Parathyroid adenoma (tissue), 2 donors: Measurements from ENCODE around the gene AGPAT4.
"Not testable (repeated sequence)": the region's sequence is repeated elsewhere in the genome, so short reads cannot be mapped to it uniquely, and the experiment has no call there.

Source experiments
- H2AFZ ChIP-seq: fragments of 300-600 bp; sonication (generic); one replicate; pipeline ENCODE4 v1.7.0; 2017; ENCODE audit warnings: antibody characterized with exemption, mild to moderate bottlenecking
- H3K27ac ChIP-seq: fragments of 300-600 bp; sonication (generic); one replicate; pipeline ENCODE4 v1.7.0; 2017
- H3K27me3 ChIP-seq: fragments of 300-600 bp; sonication (generic); one replicate; pipeline ENCODE4 v1.7.0; 2017; ENCODE audit warnings: low read length; ENCODE audit not compliant: control insufficient read depth, insufficient read depth
- H3K36me3 ChIP-seq: fragments of 300-600 bp; sonication (generic); one replicate; pipeline ENCODE4 v1.7.0; 2017; ENCODE audit warnings: low read length; ENCODE audit not compliant: control insufficient read depth, insufficient read depth
- H3K4me1 ChIP-seq: fragments of 300-600 bp; sonication (generic); one replicate; pipeline ENCODE4 v1.7.0; 2017; ENCODE audit warnings: control low read depth
- H3K4me2 ChIP-seq: fragments of 300-600 bp; sonication (generic); one replicate; pipeline ENCODE4 v1.7.0; 2017; ENCODE audit warnings: low read length
- H3K4me3 ChIP-seq: fragments of 300-600 bp; sonication (generic); one replicate; pipeline ENCODE4 v1.7.0; 2017; ENCODE audit warnings: low read depth, low read length
- H3K79me2 ChIP-seq: fragments of 300-600 bp; sonication (generic); one replicate; pipeline ENCODE4 v1.7.0; 2017; ENCODE audit warnings: control low read depth
- H3K9ac ChIP-seq: fragments of 300-600 bp; sonication (generic); one replicate; pipeline ENCODE4 v1.7.0; 2017; ENCODE audit warnings: mild to moderate bottlenecking
- H3K9me3 ChIP-seq: fragments of 300-600 bp; sonication (generic); one replicate; pipeline ENCODE4 v1.7.0; 2017; ENCODE audit warnings: low read length; ENCODE audit not compliant: control insufficient read depth
- TF ChIP-seq, protein P1 (sequence below): fragments of 300-600 bp; sonication (generic); IDR thresholded peaks from one replicate; pipeline ENCODE4 v1.7.0; 2017; ENCODE audit warnings: antibody characterized with exemption, mild to moderate bottlenecking
- donor health status: primary hyperparathyroidism.

AGPAT4 gene

DNA sequence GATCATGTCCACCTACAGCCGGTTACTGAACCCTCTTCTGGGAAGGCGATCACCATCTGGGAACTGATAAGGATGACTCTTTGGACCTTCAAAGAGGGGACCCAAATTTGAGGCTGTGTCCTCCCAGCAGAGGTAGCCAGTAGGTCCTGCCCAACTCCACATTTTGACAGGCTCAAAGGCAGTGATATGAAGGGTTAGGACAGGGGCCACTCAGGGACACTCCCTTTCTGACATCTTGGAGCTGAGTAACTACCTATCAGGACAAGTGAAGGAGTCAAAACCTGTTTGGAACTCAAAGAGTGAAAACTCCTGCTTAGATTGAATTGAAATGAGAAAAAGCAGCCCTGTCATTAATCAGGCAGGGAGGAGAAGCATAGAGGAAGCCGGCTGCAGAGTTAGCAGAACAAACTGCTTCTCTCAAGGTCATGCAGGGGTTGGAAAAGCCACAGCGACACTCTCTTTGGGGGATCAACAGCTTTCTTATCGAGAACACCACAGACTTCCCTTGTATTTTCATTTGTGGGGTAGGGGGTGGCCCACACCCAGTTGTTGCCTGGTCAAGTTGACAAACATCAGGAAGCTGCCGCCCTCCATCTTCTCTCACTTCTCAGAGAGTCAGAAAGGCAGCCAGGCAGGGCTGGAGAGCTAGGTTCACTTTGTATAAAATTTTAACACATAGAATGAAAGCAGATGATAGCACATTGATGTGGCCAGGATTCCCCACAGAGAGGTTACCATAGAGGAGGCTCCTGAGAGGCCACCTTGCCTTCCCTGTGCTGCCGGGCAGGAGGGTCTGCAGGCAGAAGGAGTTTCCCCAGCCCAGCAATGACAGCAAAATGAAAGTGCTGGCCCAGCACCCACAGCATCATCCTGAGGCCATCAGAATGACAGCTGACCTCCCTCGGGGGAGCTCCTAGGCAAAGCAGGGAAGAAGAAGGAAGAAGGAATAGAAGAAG is 47.6 kb downstream of the AGPAT4 start:
- H3K9me3 ChIP-seq: no peaks in the 10 kb centered on the region
- H2AFZ ChIP-seq: no peak overlapping the region
- TF ChIP-seq, protein P1, sequence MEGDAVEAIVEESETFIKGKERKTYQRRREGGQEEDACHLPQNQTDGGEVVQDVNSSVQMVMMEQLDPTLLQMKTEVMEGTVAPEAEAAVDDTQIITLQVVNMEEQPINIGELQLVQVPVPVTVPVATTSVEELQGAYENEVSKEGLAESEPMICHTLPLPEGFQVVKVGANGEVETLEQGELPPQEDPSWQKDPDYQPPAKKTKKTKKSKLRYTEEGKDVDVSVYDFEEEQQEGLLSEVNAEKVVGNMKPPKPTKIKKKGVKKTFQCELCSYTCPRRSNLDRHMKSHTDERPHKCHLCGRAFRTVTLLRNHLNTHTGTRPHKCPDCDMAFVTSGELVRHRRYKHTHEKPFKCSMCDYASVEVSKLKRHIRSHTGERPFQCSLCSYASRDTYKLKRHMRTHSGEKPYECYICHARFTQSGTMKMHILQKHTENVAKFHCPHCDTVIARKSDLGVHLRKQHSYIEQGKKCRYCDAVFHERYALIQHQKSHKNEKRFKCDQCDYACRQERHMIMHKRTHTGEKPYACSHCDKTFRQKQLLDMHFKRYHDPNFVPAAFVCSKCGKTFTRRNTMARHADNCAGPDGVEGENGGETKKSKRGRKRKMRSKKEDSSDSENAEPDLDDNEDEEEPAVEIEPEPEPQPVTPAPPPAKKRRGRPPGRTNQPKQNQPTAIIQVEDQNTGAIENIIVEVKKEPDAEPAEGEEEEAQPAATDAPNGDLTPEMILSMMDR: no peak
- H3K79me2 ChIP-seq: no peaks in the 10 kb centered on the region
- no peak overlapping the region for H3K4me2 ChIP-seq
- H3K27me3 ChIP-seq: no peaks in the 10 kb centered on the region
- H3K4me3 ChIP-seq: no peak overlapping the region
- no peaks in the 10 kb centered on the region for H3K4me1 ChIP-seq
- H3K9ac ChIP-seq: no peak overlapping the region
- H3K36me3 ChIP-seq: no peaks in the 10 kb centered on the region
- H3K27ac ChIP-seq: no peak overlapping the region

DNA sequence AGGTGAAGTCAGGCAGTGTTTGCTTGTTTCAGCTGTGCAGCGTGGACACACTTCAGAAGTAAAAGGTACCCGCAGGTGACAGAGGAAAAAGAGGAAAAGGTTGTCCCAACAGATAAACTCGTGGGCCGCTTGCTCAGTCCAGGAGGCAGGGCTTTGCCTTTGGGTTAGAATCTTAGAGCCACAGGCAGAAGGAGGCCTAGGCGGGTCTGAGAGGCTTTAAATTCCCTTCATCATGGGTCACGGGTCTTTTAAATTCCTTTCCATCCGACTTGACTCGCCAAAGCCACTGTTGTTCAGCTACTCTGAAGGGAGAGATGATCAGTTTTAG is 48.2 kb downstream of the AGPAT4 start:
- no peak overlapping the region for H3K9ac ChIP-seq
- no peaks in the 10 kb centered on the region for H3K36me3 ChIP-seq
- no peaks in the 10 kb centered on the region for H3K27me3 ChIP-seq
- H3K4me3 ChIP-seq: no peak overlapping the region
- no peak overlapping the region for H2AFZ ChIP-seq
- no peaks in the 10 kb centered on the region for H3K79me2 ChIP-seq
- H3K27ac ChIP-seq: no peak overlapping the region
- no peaks in the 10 kb centered on the region for H3K4me1 ChIP-seq
- H3K4me2 ChIP-seq: no peak overlapping the region
- TF ChIP-seq, protein P1: no peak
- no peaks in the 10 kb centered on the region for H3K9me3 ChIP-seq

DNA sequence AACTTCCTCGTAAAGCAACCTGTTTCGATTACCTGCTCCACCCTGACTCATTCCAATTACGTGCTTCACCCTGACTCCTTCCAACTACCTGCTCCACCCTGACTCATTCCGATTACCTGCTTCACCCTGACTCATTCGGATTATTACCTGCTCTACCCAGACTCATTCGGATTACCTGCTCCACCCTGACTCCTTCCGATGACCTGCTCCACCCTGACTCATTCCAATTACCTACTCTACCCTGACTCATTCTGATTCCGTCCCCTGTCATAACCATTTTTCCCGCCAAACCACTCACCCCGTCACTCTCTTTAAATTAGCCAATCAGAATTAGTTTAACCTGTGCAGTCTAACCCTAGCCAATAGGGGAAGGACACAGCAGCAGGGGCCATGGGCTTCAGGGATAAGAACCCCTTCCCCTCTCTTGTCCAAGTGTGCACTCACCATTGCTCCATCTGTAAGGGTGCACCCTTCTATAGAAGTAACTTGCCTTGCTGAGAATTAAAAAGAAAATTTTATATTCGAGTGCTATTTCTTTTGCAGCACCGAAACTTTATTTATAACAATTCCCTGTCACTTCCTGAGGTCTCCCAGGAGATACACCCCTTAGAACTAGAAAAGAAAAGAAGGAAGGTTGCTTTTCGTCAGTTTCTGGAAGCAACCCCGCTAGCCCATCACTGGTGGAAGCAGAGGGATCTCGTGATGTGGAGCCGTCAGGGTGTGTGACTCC is 48.7 kb downstream of the AGPAT4 start:
- not testable (repeated sequence) for H3K79me2 ChIP-seq, H3K36me3 ChIP-seq, H3K27ac ChIP-seq, H3K4me3 ChIP-seq, H3K27me3 ChIP-seq, H2AFZ ChIP-seq, H3K4me2 ChIP-seq, H3K9me3 ChIP-seq, H3K9ac ChIP-seq, H3K4me1 ChIP-seq

DNA sequence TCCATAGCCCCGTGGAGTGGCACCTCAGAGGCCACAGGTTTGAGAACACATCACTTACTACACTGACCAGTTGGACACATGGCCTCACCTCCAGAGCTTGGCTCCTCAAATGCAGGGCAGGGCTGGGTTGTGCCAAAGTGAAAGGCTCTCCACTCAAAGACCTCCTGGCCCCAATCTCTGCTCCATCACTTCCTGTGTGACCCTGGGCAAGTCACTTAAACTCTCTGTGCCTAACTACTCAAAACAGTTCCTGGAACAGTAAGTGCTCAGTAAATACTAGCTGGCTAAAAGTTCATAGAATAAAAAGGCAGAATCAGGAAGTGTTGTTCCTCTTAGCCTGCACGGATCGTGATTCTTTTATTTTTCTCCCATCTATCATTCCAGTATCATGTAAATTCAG is 50.2 kb downstream of the AGPAT4 start:
- H3K79me2 ChIP-seq: no peaks in the 10 kb centered on the region
- TF ChIP-seq, protein P1: no peak

DNA sequence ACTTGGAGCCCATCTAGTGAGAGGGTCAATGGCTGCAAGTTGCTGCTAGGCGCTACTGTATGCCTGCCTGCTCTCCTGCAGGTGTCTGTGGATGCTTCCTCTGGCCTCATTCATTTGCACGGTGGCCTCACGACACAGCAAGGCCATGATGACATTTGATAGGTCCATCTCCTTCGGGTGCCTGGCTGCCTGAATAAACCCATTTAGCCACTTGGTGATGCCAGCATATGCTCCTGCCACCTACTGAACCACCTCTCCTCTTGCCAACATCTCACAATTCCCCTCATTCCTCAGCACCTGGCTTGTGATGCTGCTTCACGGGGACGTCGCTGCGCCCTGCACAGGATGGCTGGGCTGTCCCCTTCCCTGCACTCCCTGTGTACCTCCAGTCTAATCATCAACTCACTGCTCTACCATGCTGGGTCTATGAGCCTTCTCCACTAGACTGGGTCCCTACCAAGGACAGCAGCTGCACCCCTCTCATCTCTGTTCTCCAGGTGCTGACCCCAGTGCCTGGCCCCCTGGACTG is 51.1 kb downstream of the AGPAT4 start:
- H3K27me3 ChIP-seq: no peaks in the 10 kb centered on the region
- no peaks in the 10 kb centered on the region for H3K4me1 ChIP-seq
- H2AFZ ChIP-seq: no peak overlapping the region
- H3K4me3 ChIP-seq: no peak overlapping the region
- no peaks in the 10 kb centered on the region for H3K79me2 ChIP-seq
- no peak overlapping the region for H3K27ac ChIP-seq
- no peak overlapping the region for H3K4me2 ChIP-seq
- TF ChIP-seq, protein P1: no peak
- H3K9me3 ChIP-seq: no peaks in the 10 kb centered on the region
- no peaks in the 10 kb centered on the region for H3K36me3 ChIP-seq
- H3K9ac ChIP-seq: no peak overlapping the region

More for the DNA sequence above, 50.2 kb downstream of the AGPAT4 start:
- Histone ChIP-seq H3K4me2 (no peak overlapping the region), H3K9me3 (no peaks in the 10 kb centered on the region), H2AFZ (no peak overlapping the region), H3K27ac (no peak overlapping the region), H3K36me3 (no peaks in the 10 kb centered on the region), H3K27me3 (no peaks in the 10 kb centered on the region), H3K4me3 (no peak overlapping the region), H3K4me1 (no peaks in the 10 kb centered on the region), H3K9ac (no peak overlapping the region)
